ENCODE measurements around the gene NALCN.

NALCN gene

GRCh38 chr13:101412076-101412475, 4.2 kb downstream of the NALCN start:
- no peak for DNase-seq

GRCh38 chr13:101408992-101409656, 7.2 kb downstream of the NALCN start:
- DNase-seq, result no peak

DNA sequence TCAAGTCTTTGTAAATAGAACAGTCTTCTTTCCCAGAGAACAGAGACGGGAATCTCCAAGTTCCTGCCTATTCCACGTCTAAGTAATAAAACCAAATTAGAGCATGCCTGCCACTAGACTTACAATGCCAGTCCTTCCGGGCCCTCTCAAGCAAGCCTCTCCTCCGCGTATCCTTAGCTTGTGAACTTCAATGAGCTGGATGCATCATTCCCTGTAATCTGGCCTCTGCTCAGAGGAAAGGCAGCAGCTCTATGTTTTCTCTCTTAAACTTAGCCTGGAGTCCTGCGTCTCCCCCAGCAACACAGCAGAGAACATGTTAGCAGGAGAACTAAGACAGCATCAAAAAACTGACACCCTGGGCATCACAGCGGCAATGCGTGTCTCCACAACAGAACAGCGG, 8.2 kb downstream of the NALCN start:
- no peak for DNase-seq

GRCh38 chr13:101406791-101407190, 9.5 kb downstream of the NALCN start:
- DNase-seq, result no peak

GRCh38 chr13:101401196-101401595, 15.1 kb downstream of the NALCN start:
- no peak for DNase-seq

DNA sequence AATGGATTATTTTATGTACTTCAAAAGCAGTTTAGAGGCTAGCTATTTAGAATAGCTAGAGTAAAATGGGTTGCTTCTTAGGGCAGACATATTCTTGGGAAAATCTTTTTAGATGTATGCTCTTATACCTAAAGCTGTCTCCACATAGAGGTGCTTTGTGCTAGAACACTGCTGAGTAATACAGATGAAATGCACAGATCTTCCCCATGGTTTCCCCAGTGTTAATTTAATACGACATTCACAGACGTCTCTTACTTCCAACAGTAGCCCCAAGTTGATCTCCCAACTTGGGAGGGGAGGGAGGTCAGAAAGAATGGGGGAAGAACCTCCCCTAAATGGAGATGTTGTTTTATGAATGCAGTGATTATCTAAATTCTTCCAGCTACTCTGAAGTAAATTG, 16.9 kb downstream of the NALCN start:
- no peak for DNase-seq

- DNase-seq, result no peak
Observed at GRCh38 chr13:101398920-101399319, 17.4 kb downstream of the NALCN start.

DNA sequence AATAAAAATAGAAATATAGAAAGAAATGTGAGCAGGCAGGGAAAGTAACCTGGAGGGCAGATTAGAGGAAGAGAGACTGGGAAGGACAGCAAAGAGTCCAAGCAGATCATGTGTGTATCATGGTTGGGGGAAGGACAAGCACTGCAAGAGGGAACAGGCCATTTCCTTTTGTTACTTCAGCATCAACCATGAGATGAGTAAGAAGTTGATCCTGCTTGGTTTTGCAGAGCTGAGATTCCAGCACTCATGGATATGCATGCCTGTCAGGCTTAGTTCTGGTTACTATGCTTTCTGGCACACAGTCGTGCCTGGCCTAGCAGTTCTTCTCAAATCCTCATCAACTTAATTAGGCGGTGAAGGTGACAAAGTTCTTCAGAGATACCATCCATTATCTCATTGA, 18.1 kb downstream of the NALCN start:
- DNase-seq, result no peak

- no peak for DNase-seq
Observed at GRCh38 chr13:101397742-101398141, 18.6 kb downstream of the NALCN start.

DNA sequence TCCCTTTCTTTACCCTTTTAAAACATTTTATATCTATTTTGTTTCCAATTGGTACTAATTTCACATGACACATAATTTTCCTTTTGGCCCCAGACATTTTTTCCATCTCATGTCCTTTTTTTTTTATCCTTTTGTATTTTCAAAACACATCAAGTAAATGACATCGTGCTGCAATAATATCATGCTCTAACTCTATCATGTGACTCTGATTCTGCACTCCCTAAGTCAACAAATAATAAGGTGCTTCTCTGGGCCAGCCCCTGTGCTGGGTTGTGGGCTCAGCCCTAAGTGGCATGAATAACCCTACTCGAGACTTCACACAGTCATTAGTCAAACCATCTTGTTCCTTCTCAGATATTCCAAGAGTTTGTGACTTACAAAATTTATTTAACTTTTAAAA, 21.7 kb downstream of the NALCN start:
- DNase-seq, result no peak

DNA sequence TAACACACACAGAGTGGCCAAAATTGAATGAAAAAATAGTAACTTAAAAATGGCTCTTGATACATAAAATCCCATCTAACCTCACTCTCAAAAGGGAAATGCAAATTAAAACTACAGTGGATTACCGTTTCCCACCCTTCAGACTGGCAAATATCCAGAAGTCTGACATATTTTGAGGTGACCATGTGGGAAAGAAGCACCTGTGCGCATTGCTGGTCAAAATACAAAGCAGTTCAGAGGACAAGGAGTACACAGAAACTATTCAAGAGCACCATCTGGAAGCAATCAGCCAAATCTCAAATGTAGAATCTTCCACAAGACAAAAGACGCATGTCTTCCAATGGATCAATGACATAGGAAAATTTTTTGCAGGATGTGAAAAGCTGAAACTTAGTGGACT, 23.2 kb downstream of the NALCN start:
- DNase-seq, result no peak

GRCh38 chr13:101390461-101390860, 25.8 kb downstream of the NALCN start:
- peak in 1 of 2 experiments; percentile 5 for DNase-seq

- DNase-seq, result no peak
Observed at GRCh38 chr13:101384929-101385328, 31.4 kb downstream of the NALCN start.

- no peak for DNase-seq
Observed at GRCh38 chr13:101383595-101383994, 32.7 kb downstream of the NALCN start.

DNA sequence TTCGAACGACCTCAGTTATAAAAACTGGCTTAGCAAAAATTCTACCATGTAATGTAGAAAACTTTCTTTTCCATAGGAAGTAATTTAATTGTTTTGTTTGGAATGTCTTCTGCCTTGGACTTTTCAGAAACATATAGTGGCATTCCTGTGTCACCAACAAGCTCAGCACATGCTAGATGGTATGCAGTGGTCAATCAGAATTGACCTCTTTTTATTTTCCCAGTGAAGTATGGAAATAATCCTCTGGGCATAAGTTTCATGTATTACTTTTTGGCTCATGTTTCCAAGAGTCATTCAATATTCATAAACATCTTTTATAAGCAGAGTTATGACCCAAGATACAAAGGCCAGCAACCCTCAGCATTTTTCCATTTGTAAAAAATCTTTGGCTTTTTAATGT, 33.6 kb downstream of the NALCN start:
- DNase-seq, result no peak

DNA sequence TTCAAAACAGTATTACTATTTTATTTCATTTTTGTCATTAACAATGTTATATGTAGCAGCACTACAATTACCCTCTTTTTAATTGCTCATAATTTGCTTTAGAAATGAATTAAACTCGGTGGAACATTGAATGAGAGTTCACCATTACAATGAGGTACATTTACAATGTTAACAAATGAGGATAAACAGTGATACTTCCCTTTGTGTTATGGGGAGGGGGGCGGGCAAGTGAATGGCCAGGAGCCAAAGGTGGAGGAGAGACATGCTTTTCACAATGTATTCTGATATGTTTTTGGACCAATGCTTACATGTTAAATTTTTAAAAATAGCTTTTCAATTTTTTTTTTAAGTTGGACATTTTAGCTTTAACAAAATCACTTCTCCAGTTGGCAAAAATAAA, 34.2 kb downstream of the NALCN start:
- DNase-seq, result no peak

DNA sequence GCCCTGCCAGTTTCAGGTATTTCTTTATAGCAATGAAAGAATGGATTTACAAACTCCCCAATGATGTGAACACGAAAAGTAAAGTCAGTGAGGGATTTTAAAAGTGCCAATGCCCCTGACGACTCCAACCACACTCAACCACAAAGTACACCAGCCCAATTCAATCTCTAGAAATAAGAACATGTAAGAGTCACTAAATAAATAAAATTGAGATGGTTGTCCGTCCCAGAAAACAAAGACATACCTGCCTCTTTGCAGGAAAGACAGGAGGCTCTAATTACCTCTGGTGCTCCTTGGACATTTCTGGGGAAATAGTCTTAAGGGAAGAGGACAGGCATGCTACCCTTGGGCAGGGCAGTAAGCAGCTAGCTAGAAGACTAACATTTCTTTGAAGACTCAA, 55.8 kb downstream of the NALCN start:
- no peak for DNase-seq

DNA sequence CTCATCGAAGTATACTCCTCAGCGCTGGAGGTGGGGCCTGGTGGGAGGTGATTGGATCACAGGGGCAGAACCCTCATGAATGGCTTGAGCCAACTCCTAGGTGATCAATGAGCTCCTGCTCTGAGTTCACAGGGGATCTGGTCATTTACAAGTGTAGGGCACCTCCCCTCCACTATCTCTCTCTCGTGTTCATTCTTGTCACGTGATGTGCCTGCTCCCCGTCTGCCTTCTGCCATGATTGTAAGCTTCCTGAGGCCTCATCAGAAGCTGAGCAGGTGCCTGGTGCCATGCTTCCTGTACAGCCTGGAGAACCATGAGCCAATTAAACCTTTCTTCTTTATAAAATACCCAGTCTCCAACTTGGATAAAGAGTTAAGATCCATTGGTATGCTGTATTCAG, 61.4 kb downstream of the NALCN start:
- DNase-seq, result no peak

DNA sequence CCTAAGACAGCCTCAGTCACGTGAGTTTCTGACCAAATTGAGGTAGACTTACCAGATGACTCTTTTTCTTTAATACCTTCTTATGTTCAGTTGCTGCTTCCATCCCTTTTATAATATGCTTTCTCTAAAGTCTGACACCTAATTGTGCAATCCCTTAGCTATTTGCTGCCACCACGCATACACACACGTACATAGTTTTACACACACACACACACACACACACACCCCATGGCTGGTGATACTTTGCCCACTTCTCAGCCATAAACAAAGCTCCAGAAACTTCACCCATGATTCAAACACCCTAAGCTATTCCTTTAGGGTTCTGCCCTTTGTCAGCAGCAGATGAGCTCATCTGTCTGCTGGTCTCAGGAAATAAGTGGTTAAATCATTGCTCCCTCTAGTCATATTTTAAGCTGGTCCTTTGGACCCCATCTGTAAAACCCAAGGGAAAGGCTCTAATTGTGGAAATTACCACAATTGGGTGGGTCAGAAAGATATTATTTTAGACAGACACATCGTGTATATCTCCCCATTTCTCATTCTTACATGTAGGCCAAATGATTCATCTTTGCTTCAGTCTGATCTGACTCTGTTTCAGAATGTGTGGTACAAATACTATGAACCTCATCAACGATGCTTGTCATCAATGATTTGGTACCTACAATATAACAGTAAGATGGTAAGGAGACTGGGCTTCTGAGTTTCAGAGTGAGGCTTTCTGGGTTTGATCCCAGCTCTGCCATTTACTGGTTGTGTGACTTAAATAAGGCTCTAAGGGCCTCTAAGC, 69.2 kb downstream of the NALCN start:
- DNase-seq, result no peak

- DNase-seq, result no peak
Observed at GRCh38 chr13:101346161-101346560, 70.1 kb downstream of the NALCN start.

- DNase-seq, result no peak
Observed at GRCh38 chr13:101343128-101343787, 73.0 kb downstream of the NALCN start.

- DNase-seq, result no peak
Observed at GRCh38 chr13:101341464-101341863, 74.8 kb downstream of the NALCN start.

DNA sequence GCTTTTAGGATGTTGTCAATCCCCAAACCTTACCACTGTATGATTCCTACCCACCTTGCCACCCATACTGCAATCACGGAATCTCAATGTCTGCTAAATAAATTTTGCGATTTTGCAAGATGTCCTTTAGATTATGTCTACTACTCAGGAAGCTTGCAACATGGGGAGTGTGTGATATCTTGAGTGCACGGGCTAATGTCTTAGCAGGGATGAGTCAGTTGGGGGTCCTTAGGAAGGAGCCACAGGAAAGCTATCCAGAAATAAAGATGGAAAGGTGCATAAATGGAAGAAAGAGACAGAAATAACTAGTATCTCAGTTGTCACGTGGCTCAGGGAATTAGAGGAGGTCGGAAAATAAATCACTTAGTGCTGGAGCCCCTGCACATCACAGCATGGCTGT, 77.1 kb downstream of the NALCN start:
- DNase-seq, result no peak

GRCh38 chr13:101332583-101332982, 83.7 kb downstream of the NALCN start:
- DNase-seq, result no peak

Data from Kasumi-1 (cell line).